AML-193 (cell line): ENCODE data around the gene TNK1.

Experiments used
- DNase-seq, 2 experiments: peaks; one replicate each; lab custom pipeline; 2025; lab: John Stamatoyannopoulos, UW

The TNK1 gene

DNA sequence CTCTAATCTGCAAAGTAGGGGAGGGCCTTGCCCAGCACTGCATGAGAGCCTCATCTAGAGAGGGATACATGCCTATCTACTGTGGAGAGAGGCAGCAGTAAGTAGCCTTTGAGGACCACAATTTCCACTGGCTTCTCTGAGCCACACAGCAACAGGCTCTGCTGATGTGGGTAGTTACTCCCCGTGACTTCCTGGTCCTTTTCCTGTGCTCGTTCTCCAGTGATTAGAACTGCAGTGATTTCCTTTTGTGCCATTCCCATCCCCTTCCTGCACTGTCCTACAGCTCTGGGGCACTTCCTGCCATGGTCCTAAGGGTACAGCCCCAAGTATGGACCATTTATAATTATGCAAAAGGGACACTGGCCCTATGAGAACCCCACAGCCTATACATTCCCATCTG lies 10.4 kb downstream of the TNK1 start:
- no peak for DNase-seq

DNA sequence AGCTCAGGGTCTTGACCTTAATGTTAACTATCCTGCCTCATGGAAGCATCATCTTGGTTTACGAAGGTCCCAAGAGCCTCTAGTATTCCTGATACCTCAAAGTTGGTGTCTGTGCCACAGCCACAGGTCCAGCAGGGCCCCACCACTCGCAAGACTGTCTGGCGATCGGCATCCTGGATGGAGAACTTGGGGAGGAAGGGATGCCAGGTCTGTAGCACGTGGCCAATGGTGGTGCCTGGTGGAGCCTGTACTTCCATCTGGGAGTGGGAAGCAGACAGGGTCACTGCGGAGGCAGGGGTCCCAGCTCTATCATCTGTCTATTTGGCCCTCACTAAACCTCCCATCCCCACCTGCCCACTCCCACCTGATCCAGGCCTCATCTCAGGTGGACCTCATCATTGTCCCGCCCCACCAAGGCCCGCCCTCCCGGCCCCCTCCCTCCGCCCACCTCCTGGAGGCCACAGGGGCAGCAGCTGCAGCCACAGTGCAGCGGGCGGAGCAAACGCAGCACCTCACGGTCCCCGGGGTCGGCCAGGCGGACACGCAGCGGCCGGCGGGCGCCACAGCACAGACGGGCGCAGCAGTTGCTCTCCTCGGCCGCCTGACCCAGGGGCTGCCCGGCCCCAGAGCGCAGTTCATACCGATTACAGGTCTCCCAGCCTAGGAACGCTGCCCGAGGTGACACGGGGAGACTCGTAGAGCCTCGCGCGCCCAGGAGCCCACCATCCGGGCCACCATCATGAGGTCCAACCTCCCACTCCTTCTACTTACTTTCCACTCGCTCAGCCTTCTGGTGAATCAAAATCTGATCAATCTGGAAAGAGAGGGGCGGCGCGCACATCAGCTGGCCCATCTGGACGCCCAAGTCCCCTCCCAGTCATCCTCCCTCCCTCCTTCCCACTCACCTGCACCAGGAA lies 12.1 kb downstream of the TNK1 start:
- no peak for DNase-seq

GRCh38 chr17:7393613-7394451 lies 12.9 kb downstream of the TNK1 start:
- DNase-seq = no peak

DNA sequence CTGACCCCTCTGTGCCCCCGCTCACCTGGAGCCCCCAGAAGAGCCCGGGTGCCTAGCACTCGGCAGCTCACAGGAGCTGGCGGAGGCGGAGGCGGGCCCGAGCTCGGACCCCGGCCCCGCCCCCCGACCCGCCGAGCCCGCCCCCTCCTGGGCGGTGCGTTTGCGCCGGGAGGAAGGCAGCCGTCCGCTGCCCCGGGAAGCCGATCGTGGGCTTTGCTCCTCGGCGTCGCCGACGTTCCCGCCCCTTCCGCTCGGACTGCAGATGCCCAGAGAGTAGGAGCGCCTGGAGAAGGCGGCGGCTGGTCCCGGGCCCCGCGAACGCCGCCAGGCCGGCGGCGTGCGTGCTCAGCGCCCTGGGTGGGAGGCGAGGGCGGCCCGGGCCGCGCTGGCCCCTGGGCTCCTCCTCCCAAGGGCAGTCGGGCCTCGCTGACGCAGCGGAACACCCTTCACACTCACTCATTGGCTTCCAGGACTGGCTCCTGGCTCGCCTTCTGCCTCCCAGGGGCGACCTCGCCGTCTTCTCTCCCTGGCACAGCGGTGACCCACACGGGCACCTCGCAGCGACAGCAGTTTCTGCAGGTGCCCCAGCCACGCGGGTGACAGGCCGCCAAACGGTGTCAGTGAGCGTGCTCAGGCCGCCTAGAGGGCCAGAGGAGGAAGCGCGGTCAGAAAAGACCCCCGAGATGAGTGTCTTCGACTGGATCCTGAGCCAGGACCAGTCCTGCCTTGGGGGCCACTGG lies 13.7 kb downstream of the TNK1 start, which contains the start of gene PLSCR3:
Gene PLSCR3, minus strand, starts transcription at position 74 of the 740 bp plus-strand sequence. CDS start 415 bp downstream, outside the sequence.
- peak; percentile 42 to 53 for DNase-seq

DNA sequence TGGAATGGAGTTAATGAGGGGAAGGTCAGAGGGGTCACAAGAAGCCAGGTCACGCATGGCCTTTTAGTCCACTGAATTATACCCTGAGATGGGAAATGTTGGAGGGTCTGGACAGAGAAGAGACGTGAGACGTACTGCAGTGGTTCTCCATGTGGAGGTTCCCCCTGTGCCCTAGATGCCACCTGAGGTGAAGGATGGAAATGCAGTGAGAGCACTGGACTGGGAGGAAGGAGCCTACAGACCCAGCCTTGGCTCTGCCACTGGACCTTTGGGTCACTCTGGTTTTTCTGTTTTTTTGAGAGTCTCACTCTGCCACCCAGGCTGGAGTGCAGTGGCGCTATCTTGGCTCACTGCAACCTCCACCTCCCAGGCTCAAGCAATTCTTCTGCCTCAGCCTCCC lies 15.3 kb downstream of the TNK1 start:
- DNase-seq = no peak

DNA sequence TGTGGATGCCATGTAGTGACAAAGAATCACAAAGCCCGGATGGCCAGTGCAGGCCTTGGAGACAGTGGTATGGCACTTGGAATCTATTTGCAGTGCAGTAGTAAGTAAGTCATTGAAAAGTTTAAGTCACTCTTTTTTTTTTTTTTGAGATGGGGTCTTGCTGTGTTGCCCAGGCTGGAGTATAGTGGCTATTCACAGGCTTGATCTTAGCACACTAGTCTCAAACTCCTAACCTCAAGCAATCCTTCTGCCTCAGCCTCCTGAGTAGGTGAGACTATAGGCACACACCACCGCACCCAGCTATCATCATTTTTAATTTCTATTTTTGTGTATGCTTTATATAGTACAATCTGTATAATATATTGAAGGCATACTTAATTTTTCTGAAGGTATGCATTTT lies 17.7 kb downstream of the TNK1 start:
- no peak for DNase-seq

DNA sequence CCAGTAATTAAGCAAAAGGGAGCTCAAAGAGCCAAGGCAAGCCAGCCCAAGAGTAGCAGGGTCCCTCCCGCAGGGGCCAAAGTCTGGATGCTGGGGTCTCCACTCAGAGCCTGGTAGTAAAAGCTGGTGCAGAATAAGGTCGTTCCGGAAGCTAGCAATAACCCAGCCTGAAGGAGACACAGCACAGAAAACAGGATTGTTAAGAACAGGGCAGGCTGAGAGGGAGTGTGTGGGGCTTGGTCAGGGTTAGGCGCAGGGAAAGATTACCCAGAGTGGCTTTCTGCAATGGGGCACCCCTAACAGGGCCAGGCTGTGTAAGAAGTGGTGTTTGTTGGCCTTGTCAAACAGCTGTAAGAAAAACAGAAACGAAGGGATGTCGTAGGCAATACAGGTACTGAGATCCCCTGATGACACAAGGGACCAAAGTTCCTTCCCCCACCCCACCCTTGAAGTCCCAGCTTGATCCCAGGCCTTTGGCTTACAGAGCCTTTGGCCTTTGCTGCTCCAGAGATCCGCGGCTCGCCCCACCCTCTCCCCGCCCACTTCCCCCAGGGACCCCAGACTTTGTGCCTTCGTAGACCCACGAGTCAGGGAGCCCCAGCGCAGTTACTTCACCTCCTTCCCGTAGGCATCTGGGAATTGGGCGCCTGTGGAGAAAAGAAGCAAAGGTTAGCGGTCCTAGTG lies 22.3 kb downstream of the TNK1 start:
- DNase-seq = no peak

- peak; percentile 22 to 36 for DNase-seq
These were observed 22.8 kb downstream of the TNK1 start for GRCh38 chr17:7403727-7403976.

DNA sequence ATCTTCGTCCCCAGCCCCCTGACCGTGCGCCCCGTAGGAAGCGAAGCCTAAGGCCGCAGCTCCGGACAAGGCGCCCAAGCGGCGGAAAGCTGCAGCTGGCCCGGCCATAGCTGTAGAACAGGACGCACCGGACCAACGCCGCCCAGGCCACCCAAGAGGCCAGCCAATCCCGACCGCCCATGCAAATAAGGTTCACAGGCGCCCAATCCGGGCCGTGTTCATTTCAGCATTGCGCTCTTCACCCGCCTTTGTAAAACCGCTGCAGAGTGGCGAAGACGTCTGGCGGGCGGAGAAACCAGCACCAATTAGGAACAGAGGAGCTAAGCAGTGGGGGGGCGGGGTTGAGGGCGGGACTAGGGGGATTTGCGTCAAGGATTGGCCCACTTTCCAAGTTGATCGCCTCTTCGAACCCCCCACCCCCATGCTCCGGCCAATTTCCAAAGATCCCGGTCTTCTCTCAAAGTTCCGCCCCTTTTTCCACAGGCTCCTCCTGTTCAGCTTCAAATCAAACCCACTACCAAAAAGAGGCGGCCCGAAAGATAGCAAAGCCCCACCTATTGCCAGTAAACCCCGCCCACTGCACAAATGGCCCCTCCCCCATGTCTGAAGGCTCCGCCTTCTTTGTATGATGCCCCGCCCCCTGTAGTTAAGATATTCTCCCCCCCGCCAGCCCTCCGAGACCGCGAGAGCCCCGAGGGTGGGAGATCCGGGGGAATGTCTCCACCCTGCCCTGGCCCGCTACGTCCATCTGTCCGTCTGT lies 23.3 kb downstream of the TNK1 start, which contains the start of gene TMEM256:
Gene TMEM256, minus strand, starts transcription at position 121 of the 760 bp plus-strand sequence. Its CDS starts 13 bp downstream, at position 108.
- DNase-seq = peak; percentile 82 to 85

- peak; percentile 25 to 55 for DNase-seq
These were observed 24.0 kb downstream of the TNK1 start for GRCh38 chr17:7404737-7405349.

DNA sequence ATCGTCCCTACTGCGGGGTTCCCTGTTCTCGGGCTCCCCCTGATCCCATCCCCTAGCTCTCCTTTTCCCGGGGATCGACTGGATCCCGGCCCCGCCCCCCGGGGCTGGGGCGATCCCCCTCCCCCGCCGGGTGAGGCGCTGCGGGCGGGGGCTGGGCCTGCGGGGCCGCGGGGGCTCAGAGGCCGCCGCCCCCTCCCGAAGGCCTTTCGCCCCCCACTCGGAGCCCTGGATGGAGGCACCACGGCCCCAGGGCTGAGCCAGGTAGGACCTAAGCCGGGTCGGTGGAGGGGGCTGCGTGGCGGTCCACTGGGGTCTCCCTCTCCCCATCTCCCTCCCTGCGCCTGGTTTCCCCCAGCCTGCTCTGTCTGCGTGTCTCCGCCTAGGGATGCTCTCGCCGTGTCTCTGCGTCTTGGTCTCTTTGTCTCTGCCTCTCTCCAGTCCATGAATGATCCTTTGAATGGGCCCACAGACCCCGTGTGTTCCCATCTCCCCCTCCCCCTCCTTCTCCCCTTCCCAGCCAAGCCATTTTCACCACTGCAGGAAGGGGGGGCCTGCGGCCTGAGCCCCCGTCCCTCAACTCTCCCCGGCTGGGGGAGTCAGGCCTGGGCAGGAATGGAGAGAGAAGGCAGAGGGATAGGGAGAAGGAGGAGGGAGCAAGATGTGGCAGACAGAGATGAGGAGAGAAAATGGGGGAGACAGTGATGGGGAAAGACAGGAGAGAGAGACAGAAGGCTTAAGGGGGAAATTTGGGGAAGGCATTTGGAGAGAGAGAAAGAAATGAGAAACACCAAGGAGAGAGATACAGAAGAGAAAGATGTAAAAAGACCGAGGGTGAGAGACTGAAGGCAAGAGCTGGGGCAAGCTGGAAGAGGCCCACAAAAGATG lies 24.7 kb downstream of the TNK1 start:
- no peak for DNase-seq

DNA sequence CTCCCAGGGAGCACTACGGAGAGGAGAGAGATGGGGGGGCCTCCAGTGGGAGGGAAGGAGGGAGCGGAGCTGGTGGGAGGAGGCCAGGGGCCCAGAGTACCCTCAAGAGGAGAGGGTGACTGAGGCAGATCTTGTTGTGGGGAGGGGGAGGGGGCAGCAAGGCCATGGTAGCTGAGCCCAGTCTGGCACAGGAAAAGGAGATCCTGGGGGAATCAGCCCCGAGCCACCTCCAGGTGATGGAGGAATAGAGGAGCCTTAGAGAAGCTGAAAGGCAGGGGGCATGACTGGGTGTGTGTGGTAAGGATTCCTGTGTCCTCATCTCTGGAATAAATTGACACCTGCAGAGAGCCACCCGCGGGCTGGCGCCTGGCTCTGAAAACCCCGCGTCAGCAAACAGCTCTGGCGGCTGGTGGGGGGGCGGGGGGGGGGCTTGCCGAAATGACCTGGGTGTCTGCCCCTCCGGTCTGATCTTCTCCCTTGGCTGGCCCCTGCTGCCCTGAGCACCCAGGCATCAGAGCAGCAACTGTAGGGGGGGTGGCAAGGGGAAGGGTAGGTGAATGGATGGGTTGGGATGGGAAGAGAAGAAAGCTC lies 25.4 kb downstream of the TNK1 start:
- DNase-seq = no peak

DNA sequence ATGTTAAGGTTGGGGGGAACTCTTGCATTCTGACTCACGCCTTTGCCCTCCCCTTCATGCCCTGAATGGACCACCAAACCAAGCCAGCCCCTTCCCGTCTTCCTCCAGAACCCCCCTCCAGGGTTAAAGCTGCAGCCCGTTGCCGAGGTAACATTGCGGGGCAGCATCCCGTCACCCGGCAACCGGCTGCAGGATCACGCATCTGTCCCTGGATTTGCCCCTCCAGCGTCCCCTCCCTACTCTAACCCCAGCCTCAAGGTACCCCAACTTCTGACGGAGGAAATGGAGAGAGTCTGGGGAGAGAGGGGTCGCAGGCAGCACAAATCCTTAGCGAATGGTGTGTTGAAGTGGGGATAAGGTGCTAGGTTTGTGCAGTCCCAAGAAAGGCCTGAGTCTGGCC lies 26.2 kb downstream of the TNK1 start:
- DNase-seq = no peak

GRCh38 chr17:7407485-7408251 lies 26.8 kb downstream of the TNK1 start, which contains the start of gene NLGN2:
NLGN2 (plus strand) TSS chr17:7407845; CDS start chr17:7408256, 411 bp downstream.
- DNase-seq = no peak

DNA sequence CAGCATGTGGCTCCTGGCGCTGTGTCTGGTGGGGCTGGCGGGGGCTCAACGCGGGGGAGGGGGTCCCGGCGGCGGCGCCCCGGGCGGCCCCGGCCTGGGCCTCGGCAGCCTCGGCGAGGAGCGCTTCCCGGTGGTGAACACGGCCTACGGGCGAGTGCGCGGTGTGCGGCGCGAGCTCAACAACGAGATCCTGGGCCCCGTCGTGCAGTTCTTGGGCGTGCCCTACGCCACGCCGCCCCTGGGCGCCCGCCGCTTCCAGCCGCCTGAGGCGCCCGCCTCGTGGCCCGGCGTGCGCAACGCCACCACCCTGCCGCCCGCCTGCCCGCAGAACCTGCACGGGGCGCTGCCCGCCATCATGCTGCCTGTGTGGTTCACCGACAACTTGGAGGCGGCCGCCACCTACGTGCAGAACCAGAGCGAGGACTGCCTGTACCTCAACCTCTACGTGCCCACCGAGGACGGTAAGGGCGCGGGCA lies 27.4 kb downstream of the TNK1 start:
- no peak for DNase-seq

DNA sequence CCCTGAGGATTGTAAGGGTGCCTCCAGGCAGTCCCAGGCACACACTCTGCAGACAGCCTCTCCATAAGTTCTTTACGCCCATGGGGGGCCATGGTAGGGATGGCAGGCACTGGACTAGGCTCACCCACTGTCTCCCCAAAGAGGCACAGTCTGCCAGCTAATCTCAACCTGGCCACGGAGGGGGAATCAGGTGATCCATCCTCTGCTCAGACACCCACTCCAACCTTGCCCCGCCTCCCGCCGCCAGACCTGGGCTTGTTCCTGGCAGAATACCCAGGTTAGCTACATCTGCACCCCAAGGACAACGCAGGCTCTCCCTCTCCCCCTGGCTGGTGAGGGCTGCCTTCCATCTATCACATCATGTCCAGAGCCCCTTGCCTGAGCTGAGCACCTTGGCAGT lies 28.0 kb downstream of the TNK1 start:
- DNase-seq = no peak

- no peak for DNase-seq
These were observed 28.8 kb downstream of the TNK1 start for GRCh38 chr17:7409716-7410115.
